OCI-LY1 (cell line): Measurements from ENCODE around the gene ATG7.

Source experiments
- H2AFZ ChIP-seq: fragments of 200-600 bp; sonication (generic), shearing (Covaris generic); 2 replicates; pipeline ENCODE4 v1.6.0; 2014; ENCODE audit warnings: antibody characterized with exemption, mild to moderate bottlenecking, low read length
- H3F3A ChIP-seq: fragments of 200-600 bp; sonication (generic), shearing (Covaris generic); 2 replicates; pipeline ENCODE4 v1.6.0; 2014; ENCODE audit warnings: mild to moderate bottlenecking, antibody characterized with exemption, low read length, moderate library complexity; ENCODE audit not compliant: insufficient read depth
- H3K27ac ChIP-seq: fragments of 200-600 bp; sonication (generic); 2 replicates; pipeline ENCODE4 v1.5.1; 2014; ENCODE audit warnings: low read length, mixed run types, mild to moderate bottlenecking, low read depth; ENCODE audit not compliant: poor library complexity, severe bottlenecking
- H3K27me3 ChIP-seq: fragments of 200-600 bp; sonication (generic); 2 replicates; pipeline ENCODE4 v1.6.0; 2014; ENCODE audit warnings: antibody characterized with exemption, mild to moderate bottlenecking, low read length, moderate library complexity; ENCODE audit not compliant: insufficient read depth
- H3K36me3 ChIP-seq: fragments of 200-600 bp; sonication (generic); 2 replicates; pipeline ENCODE4 v1.6.1; 2014; ENCODE audit warnings: mild to moderate bottlenecking, antibody characterized with exemption, low read length, moderate library complexity, mixed read lengths; ENCODE audit not compliant: insufficient read depth
- H3K4me1 ChIP-seq: fragments of 200-600 bp; sonication (generic); 2 replicates; pipeline ENCODE4 v1.5.1; 2014; ENCODE audit warnings: mild to moderate bottlenecking, low read length, moderate library complexity; ENCODE audit not compliant: insufficient read depth, severe bottlenecking
- H3K4me2 ChIP-seq: fragments of 200-600 bp; sonication (generic), shearing (Covaris generic); 2 replicates; pipeline ENCODE4 v1.6.1; 2014; ENCODE audit warnings: low read length
- H3K4me3 ChIP-seq: fragments of 200-600 bp; sonication (generic); 2 replicates; pipeline ENCODE4 v1.5.1; 2014; ENCODE audit warnings: low read length, low read depth, mild to moderate bottlenecking, mixed read lengths; ENCODE audit not compliant: poor library complexity, severe bottlenecking
- H3K79me2 ChIP-seq: fragments of 200-600 bp; shearing (Covaris generic); 2 replicates; pipeline ENCODE4 v1.6.1; 2016; ENCODE audit warnings: mixed run types, low read length, mixed read lengths; ENCODE audit not compliant: insufficient read depth
- H3K9ac ChIP-seq: fragments of 200-600 bp; sonication (generic), shearing (Covaris generic); 2 replicates; pipeline ENCODE4 v1.6.1; 2014; ENCODE audit warnings: mild to moderate bottlenecking, low read length, mixed read lengths
- H3K9me2 ChIP-seq: fragments of 200-600 bp; sonication (generic), shearing (Covaris generic); 2 replicates; pipeline ENCODE4 v1.6.1; 2014; ENCODE audit warnings: low read depth, mild to moderate bottlenecking, low read length, mixed read lengths
- H3K9me3 ChIP-seq: fragments of 200-600 bp; shearing (Covaris generic); 2 replicates; pipeline ENCODE4 v1.6.1; 2014; ENCODE audit warnings: low read length, mixed read lengths
- H4K20me1 ChIP-seq: fragments of 200-600 bp; sonication (generic), shearing (Covaris generic); 2 replicates; pipeline ENCODE4 v1.6.0; 2016; ENCODE audit warnings: mild to moderate bottlenecking, low read length; ENCODE audit not compliant: insufficient read depth
- CTCF ChIP-seq: fragments of 200-600 bp; sonication (generic), shearing (Covaris generic); IDR thresholded peaks from 2 replicates; pipeline ENCODE4 v1.5.1; 2017; ENCODE audit warnings: mild to moderate bottlenecking, antibody characterized with exemption, low read length, moderate library complexity, mixed read lengths
- EZH2 ChIP-seq: fragments of 200-600 bp; sonication (generic), shearing (Covaris generic); IDR thresholded peaks from 2 replicates; pipeline ENCODE4 v1.8.0; 2017; ENCODE audit warnings: borderline replicate concordance, mixed run types, mild to moderate bottlenecking, antibody characterized with exemption, low read length, moderate library complexity, mixed read lengths

Gene ATG7

GRCh38 chr3:11297126-11297525, 24.9 kb downstream of the ATG7 start:
- H3K36me3 ChIP-seq: peaks cover 36% of the 10 kb centered on the region; the same call in 1 of the 2 replicates
- no peak overlapping the region for H2AFZ ChIP-seq
- no peaks in the 10 kb centered on the region for H4K20me1 ChIP-seq
- no peaks in the 10 kb centered on the region for H3K9me3 ChIP-seq
- H3K27ac ChIP-seq: no peak overlapping the region
- no peaks in the 10 kb centered on the region for H3K27me3 ChIP-seq
- no peak overlapping the region for H3K4me2 ChIP-seq
- no peak overlapping the region for H3K9ac ChIP-seq
- H3K9me2 ChIP-seq: no peaks in the 10 kb centered on the region
- H3K4me1 ChIP-seq: no peaks in the 10 kb centered on the region
- TF ChIP-seq CTCF: no peak
- no peak for TF ChIP-seq EZH2
- H3F3A ChIP-seq: no peaks in the 10 kb centered on the region
- no peak overlapping the region for H3K4me3 ChIP-seq
- no peaks in the 10 kb centered on the region for H3K79me2 ChIP-seq

GRCh38 chr3:11300970-11301369, 28.8 kb downstream of the ATG7 start:
- Histone ChIP-seq H3F3A (no peaks in the 10 kb centered on the region), H3K4me2 (no peak overlapping the region), H4K20me1 (no peaks in the 10 kb centered on the region), H3K27ac (no peak overlapping the region), H3K79me2 (no peaks in the 10 kb centered on the region), H2AFZ (no peak overlapping the region), H3K27me3 (no peaks in the 10 kb centered on the region), H3K36me3 (peaks cover 49% of the 10 kb centered on the region; the same call in 1 of the 2 replicates), H3K9me3 (no peaks in the 10 kb centered on the region), H3K4me1 (no peaks in the 10 kb centered on the region), H3K9me2 (no peaks in the 10 kb centered on the region), H3K9ac (no peak overlapping the region), H3K4me3 (no peak overlapping the region)
- no peak for TF ChIP-seq CTCF
- no peak for TF ChIP-seq EZH2

- H3K4me3 ChIP-seq: no peak overlapping the region
- TF ChIP-seq EZH2 (no peak), CTCF (no peak)
- no peak overlapping the region for H3K9ac ChIP-seq
- no peaks in the 10 kb centered on the region for H3F3A ChIP-seq
- H3K36me3 ChIP-seq: peaks cover 61% of the 10 kb centered on the region; the same call in 1 of the 2 replicates
- H3K9me3 ChIP-seq: no peaks in the 10 kb centered on the region
- no peaks in the 10 kb centered on the region for H3K4me1 ChIP-seq
- no peak overlapping the region for H3K4me2 ChIP-seq
- no peak overlapping the region for H3K27ac ChIP-seq
- no peak overlapping the region for H2AFZ ChIP-seq
- no peaks in the 10 kb centered on the region for H4K20me1 ChIP-seq
- H3K27me3 ChIP-seq: no peaks in the 10 kb centered on the region
- H3K79me2 ChIP-seq: no peaks in the 10 kb centered on the region
- no peaks in the 10 kb centered on the region for H3K9me2 ChIP-seq
Observed at GRCh38 chr3:11302444-11302843, 30.2 kb downstream of the ATG7 start.
